Measurements from ENCODE around the gene VSNL1.
A peak's percentile ranks its signal among the peaks of the same experiment; 100 is the strongest.

VSNL1 gene

GRCh38 chr2:17640406-17640805 is 99.9 kb downstream of the VSNL1 start:
- no peak overlapping the region for H4K91ac ChIP-seq (ENCODE audit: low read length)
- H2BK15ac ChIP-seq (ENCODE audit: low read depth, poor library complexity, severe bottlenecking) = no peak overlapping the region
- H3K4me3 ChIP-seq (ENCODE audit: insufficient read depth in 1 of 2, low read depth in 1 of 2, low read length in 2 of 2) = no peak overlapping the region
- no peak overlapping the region for H3K18ac ChIP-seq (ENCODE audit: low read depth in 1 of 2, low read length in 2 of 2)
- no peak overlapping the region for H2BK12ac ChIP-seq (ENCODE audit: low read length in 2 of 2)
- H3K4me1 ChIP-seq (ENCODE audit: control insufficient read depth, insufficient read depth, low read depth, low read length) = peaks cover 13% of the 10 kb centered on the region
- no peaks in the 10 kb centered on the region for H3K9me3 ChIP-seq (ENCODE audit: control insufficient read depth, low read length)
- no CpG with 5 or more reads among the region's 2 CpGs for WGBS
- no peak overlapping the region for H2BK120ac ChIP-seq (ENCODE audit: low read depth, low read length)
- no peak overlapping the region for H2AK5ac ChIP-seq (ENCODE audit: low read length, severe bottlenecking)
- H3K4ac ChIP-seq (ENCODE audit: low read depth in 1 of 2, low read length in 2 of 2) = no peak overlapping the region
- H3K27me3 ChIP-seq (ENCODE audit: control insufficient read depth in 1 of 2, insufficient read depth in 1 of 2, low read length in 2 of 2) = no peaks in the 10 kb centered on the region
- no peak overlapping the region for H2AFZ ChIP-seq (ENCODE audit: low read depth, low read length)
- no peak overlapping the region for H3K27ac ChIP-seq (ENCODE audit: low read length, poor library complexity, severe bottlenecking)
- no peak overlapping the region for H3K14ac ChIP-seq (ENCODE audit: low read length in 2 of 2)
- H3K79me1 ChIP-seq (replicated peaks; ENCODE audit: low read length, poor library complexity, severe bottlenecking) = no peaks in the 10 kb centered on the region
- H3K4me2 ChIP-seq (ENCODE audit: low read length, poor library complexity, severe bottlenecking) = no peak overlapping the region
- H4K8ac ChIP-seq (ENCODE audit: low read length) = no peak overlapping the region
- no peak overlapping the region for H3K23ac ChIP-seq (ENCODE audit: low read length in 2 of 2)
- no peak overlapping the region for H2BK5ac ChIP-seq (ENCODE audit: low read depth, low read length, poor library complexity, severe bottlenecking)
- H3K9ac ChIP-seq (ENCODE audit: low read length) = no peak overlapping the region
- DNase-seq = no peak
- H3K36me3 ChIP-seq (ENCODE audit: control insufficient read depth in 1 of 2, insufficient read depth in 2 of 2, low read depth in 1 of 2, low read length in 2 of 2) = no peaks in the 10 kb centered on the region

- H2BK120ac ChIP-seq (ENCODE audit: low read depth, low read length) = peak overlapping the region; percentile 89
- peak overlapping the region; percentile 65 to 91 for H3K18ac ChIP-seq (ENCODE audit: low read depth in 1 of 2, low read length in 2 of 2)
- WGBS = 0% methylated on average over 5 of the region's 6 CpGs
- peak overlapping the region in 1 of 2 experiments; percentile 45 for H3K14ac ChIP-seq (ENCODE audit: low read length in 2 of 2)
- peak overlapping the region; percentile 75 to 80 for H3K4ac ChIP-seq (ENCODE audit: low read depth in 1 of 2, low read length in 2 of 2)
- peak overlapping the region; percentile 49 for H3K27ac ChIP-seq (ENCODE audit: low read length, poor library complexity, severe bottlenecking)
- no peak overlapping the region for H3K23ac ChIP-seq (ENCODE audit: low read length in 2 of 2)
- peak; percentile 95 for DNase-seq
- peak overlapping the region; percentile 73 to 97 for H2BK12ac ChIP-seq (ENCODE audit: low read length in 2 of 2)
- peaks cover 10% of the 10 kb centered on the region for H3K4me1 ChIP-seq (ENCODE audit: control insufficient read depth, insufficient read depth, low read depth, low read length)
- H2AFZ ChIP-seq (ENCODE audit: low read depth, low read length) = peak overlapping the region; percentile 72
- no peak overlapping the region for H3K4me3 ChIP-seq (ENCODE audit: insufficient read depth in 1 of 2, low read depth in 1 of 2, low read length in 2 of 2)
- no peak overlapping the region for H2BK15ac ChIP-seq (ENCODE audit: low read depth, poor library complexity, severe bottlenecking)
- H4K8ac ChIP-seq (ENCODE audit: low read length) = peak overlapping the region; percentile 94
- H4K91ac ChIP-seq (ENCODE audit: low read length) = peak overlapping the region; percentile 91
- no peak overlapping the region for H3K4me2 ChIP-seq (ENCODE audit: low read length, poor library complexity, severe bottlenecking)
- no peak overlapping the region for H2BK5ac ChIP-seq (ENCODE audit: low read depth, low read length, poor library complexity, severe bottlenecking)
- no peaks in the 10 kb centered on the region for H3K79me1 ChIP-seq (replicated peaks; ENCODE audit: low read length, poor library complexity, severe bottlenecking)
- H3K36me3 ChIP-seq (ENCODE audit: control insufficient read depth in 1 of 2, insufficient read depth in 2 of 2, low read depth in 1 of 2, low read length in 2 of 2) = no peaks in the 10 kb centered on the region
- H2AK5ac ChIP-seq (ENCODE audit: low read length, severe bottlenecking) = no peak overlapping the region
- H3K27me3 ChIP-seq (ENCODE audit: control insufficient read depth in 1 of 2, insufficient read depth in 1 of 2, low read length in 2 of 2) = no peaks in the 10 kb centered on the region
- H3K9me3 ChIP-seq (ENCODE audit: control insufficient read depth, low read length) = no peaks in the 10 kb centered on the region
- peak overlapping the region; percentile 64 for H3K9ac ChIP-seq (ENCODE audit: low read length)
Measured at GRCh38 chr2:17643031-17643615, 102.6 kb downstream of the VSNL1 start.

- no peak overlapping the region for H3K4me3 ChIP-seq (ENCODE audit: insufficient read depth in 1 of 2, low read depth in 1 of 2, low read length in 2 of 2)
- H3K27me3 ChIP-seq (ENCODE audit: control insufficient read depth in 1 of 2, insufficient read depth in 1 of 2, low read length in 2 of 2) = no peaks in the 10 kb centered on the region
- peaks cover 0 to 10% of the 10 kb centered on the region in 2 experiments for H3K36me3 ChIP-seq (ENCODE audit: control insufficient read depth in 1 of 2, insufficient read depth in 2 of 2, low read depth in 1 of 2, low read length in 2 of 2)
- no peak overlapping the region for H2AK5ac ChIP-seq (ENCODE audit: low read length, severe bottlenecking)
- peak overlapping the region; percentile 38 for H2BK120ac ChIP-seq (ENCODE audit: low read depth, low read length)
- H2BK12ac ChIP-seq (ENCODE audit: low read length in 2 of 2) = peak overlapping the region; percentile 25 to 79
- H3K27ac ChIP-seq (ENCODE audit: low read length, poor library complexity, severe bottlenecking) = no peak overlapping the region
- H3K79me1 ChIP-seq (replicated peaks; ENCODE audit: low read length, poor library complexity, severe bottlenecking) = no peaks in the 10 kb centered on the region
- peak overlapping the region; percentile 62 for H4K91ac ChIP-seq (ENCODE audit: low read length)
- no peaks in the 10 kb centered on the region for H3K9me3 ChIP-seq (ENCODE audit: control insufficient read depth, low read length)
- no peak overlapping the region for H3K14ac ChIP-seq (ENCODE audit: low read length in 2 of 2)
- no peak overlapping the region for H3K4ac ChIP-seq (ENCODE audit: low read depth in 1 of 2, low read length in 2 of 2)
- peak overlapping the region; percentile 54 to 67 for H3K18ac ChIP-seq (ENCODE audit: low read depth in 1 of 2, low read length in 2 of 2)
- H4K8ac ChIP-seq (ENCODE audit: low read length) = peak overlapping the region; percentile 51
- 99% methylated on average over 3 of the region's 4 CpGs for WGBS
- no peak overlapping the region for H3K4me2 ChIP-seq (ENCODE audit: low read length, poor library complexity, severe bottlenecking)
- peak overlapping the region; percentile 99 for H2BK15ac ChIP-seq (ENCODE audit: low read depth, poor library complexity, severe bottlenecking)
- peaks cover 10% of the 10 kb centered on the region for H3K4me1 ChIP-seq (ENCODE audit: control insufficient read depth, insufficient read depth, low read depth, low read length)
- DNase-seq = peak; percentile 22
- H3K9ac ChIP-seq (ENCODE audit: low read length) = no peak overlapping the region
- H3K23ac ChIP-seq (ENCODE audit: low read length in 2 of 2) = no peak overlapping the region
- no peak overlapping the region for H2BK5ac ChIP-seq (ENCODE audit: low read depth, low read length, poor library complexity, severe bottlenecking)
- H2AFZ ChIP-seq (ENCODE audit: low read depth, low read length) = no peak overlapping the region
Measured at GRCh38 chr2:17644997-17645720, 104.7 kb downstream of the VSNL1 start.

- 6% methylated on average over 3 of the region's 3 CpGs for WGBS
- Histone ChIP-seq H3K9ac (ENCODE audit: low read length) (no peak overlapping the region), H3K79me1 (replicated peaks; ENCODE audit: low read length, poor library complexity, severe bottlenecking) (no peaks in the 10 kb centered on the region), H2AFZ (ENCODE audit: low read depth, low read length) (no peak overlapping the region), H2BK5ac (ENCODE audit: low read depth, low read length, poor library complexity, severe bottlenecking) (no peak overlapping the region), H3K4me3 (ENCODE audit: insufficient read depth in 1 of 2, low read depth in 1 of 2, low read length in 2 of 2) (no peak overlapping the region), H3K18ac (ENCODE audit: low read depth in 1 of 2, low read length in 2 of 2) (no peak overlapping the region), H3K4me1 (ENCODE audit: control insufficient read depth, insufficient read depth, low read depth, low read length) (peaks cover 10% of the 10 kb centered on the region), H3K14ac (ENCODE audit: low read length in 2 of 2) (no peak overlapping the region), H2BK120ac (ENCODE audit: low read depth, low read length) (no peak overlapping the region), H2BK15ac (ENCODE audit: low read depth, poor library complexity, severe bottlenecking) (no peak overlapping the region), H2BK12ac (ENCODE audit: low read length in 2 of 2) (no peak overlapping the region), H4K91ac (ENCODE audit: low read length) (no peak overlapping the region), H3K27ac (ENCODE audit: low read length, poor library complexity, severe bottlenecking) (no peak overlapping the region), H3K36me3 (ENCODE audit: control insufficient read depth in 1 of 2, insufficient read depth in 2 of 2, low read depth in 1 of 2, low read length in 2 of 2) (peaks cover 0 to 10% of the 10 kb centered on the region in 2 experiments), H3K27me3 (ENCODE audit: control insufficient read depth in 1 of 2, insufficient read depth in 1 of 2, low read length in 2 of 2) (no peaks in the 10 kb centered on the region), H3K4me2 (ENCODE audit: low read length, poor library complexity, severe bottlenecking) (no peak overlapping the region), H3K23ac (ENCODE audit: low read length in 2 of 2) (no peak overlapping the region), H4K8ac (ENCODE audit: low read length) (no peak overlapping the region), H2AK5ac (ENCODE audit: low read length, severe bottlenecking) (no peak overlapping the region), H3K9me3 (ENCODE audit: control insufficient read depth, low read length) (no peaks in the 10 kb centered on the region), H3K4ac (ENCODE audit: low read depth in 1 of 2, low read length in 2 of 2) (no peak overlapping the region)
- peak; percentile 87 for DNase-seq
Measured at GRCh38 chr2:17646081-17646554, 105.6 kb downstream of the VSNL1 start.

All from mesenchymal stem cell (in vitro differentiated cells and primary cell).